HG02938 (cell line): ENCODE measurements around the gene FAM135A.
A peak's percentile ranks its signal among the peaks of the same experiment; 100 is the strongest.
"Not testable (repeated sequence)": the region's sequence is repeated elsewhere in the genome, so short reads cannot be mapped to it uniquely, and the experiment has no call there.

Source experiments
- ATAC-seq: cut with Tn5 transposase; IDR thresholded peaks from one replicate; pipeline ENCODE4 v1.9.1; 2021; ENCODE audit warnings: mild to moderate bottlenecking, moderate library complexity; ENCODE audit not compliant: unreplicated experiment

FAM135A gene

GRCh38 chr6:70531133-70531532, 117.8 kb downstream of the FAM135A start:
- no peak for ATAC-seq

- ATAC-seq = no peak
Measured at GRCh38 chr6:70537266-70537665, 124.0 kb downstream of the FAM135A start.

GRCh38 chr6:70538376-70538775, 125.1 kb downstream of the FAM135A start:
- ATAC-seq = peak; percentile 80

GRCh38 chr6:70547313-70547712, 134.0 kb downstream of the FAM135A start:
- ATAC-seq = no peak

GRCh38 chr6:70547905-70548304, 134.6 kb downstream of the FAM135A start:
- no peak for ATAC-seq

GRCh38 chr6:70549327-70549726, 136.0 kb downstream of the FAM135A start:
- ATAC-seq = no peak

GRCh38 chr6:70551566-70551965, 138.3 kb downstream of the FAM135A start:
- ATAC-seq = no peak

GRCh38 chr6:70552286-70552940, 139.1 kb downstream of the FAM135A start:
- ATAC-seq = not testable (repeated sequence)

- ATAC-seq = no peak
Measured at GRCh38 chr6:70552974-70553373, 139.7 kb downstream of the FAM135A start.

GRCh38 chr6:70557998-70558397, 144.7 kb downstream of the FAM135A start:
- ATAC-seq = no peak

- not testable (repeated sequence) for ATAC-seq
Measured at GRCh38 chr6:70562401-70562800, 149.1 kb downstream of the FAM135A start.

GRCh38 chr6:70563530-70563929, 150.2 kb downstream of the FAM135A start:
- ATAC-seq = no peak

GRCh38 chr6:70566751-70567382, 153.6 kb downstream of the FAM135A start, which contains the start of gene SDHAF4:
Gene SDHAF4 (plus strand): TSS chr6:70566930. CDS start chr6:70566941, 11 bp downstream.
- peak; percentile 99 for ATAC-seq

GRCh38 chr6:70574643-70575042, 161.3 kb downstream of the FAM135A start:
- ATAC-seq = no peak

GRCh38 chr6:70575899-70576495, 162.7 kb downstream of the FAM135A start:
- ATAC-seq = no peak

- ATAC-seq = peak; percentile 95
Measured at GRCh38 chr6:70586114-70586513, 172.8 kb downstream of the FAM135A start.

- no peak for ATAC-seq
Measured at GRCh38 chr6:70590400-70590799, 177.1 kb downstream of the FAM135A start.

- ATAC-seq = no peak
Measured at GRCh38 chr6:70592391-70593117, 179.2 kb downstream of the FAM135A start.

GRCh38 chr6:70593118-70593486, 179.8 kb downstream of the FAM135A start:
- ATAC-seq = no peak

- ATAC-seq = no peak
Measured at GRCh38 chr6:70599187-70599586, 185.9 kb downstream of the FAM135A start.

GRCh38 chr6:70601014-70601413, 187.7 kb downstream of the FAM135A start:
- ATAC-seq = no peak

- ATAC-seq = no peak
Measured at GRCh38 chr6:70604254-70604653, 190.9 kb downstream of the FAM135A start.
